Measurements from ENCODE around the gene CEP57L1.

The CEP57L1 gene

DNA sequence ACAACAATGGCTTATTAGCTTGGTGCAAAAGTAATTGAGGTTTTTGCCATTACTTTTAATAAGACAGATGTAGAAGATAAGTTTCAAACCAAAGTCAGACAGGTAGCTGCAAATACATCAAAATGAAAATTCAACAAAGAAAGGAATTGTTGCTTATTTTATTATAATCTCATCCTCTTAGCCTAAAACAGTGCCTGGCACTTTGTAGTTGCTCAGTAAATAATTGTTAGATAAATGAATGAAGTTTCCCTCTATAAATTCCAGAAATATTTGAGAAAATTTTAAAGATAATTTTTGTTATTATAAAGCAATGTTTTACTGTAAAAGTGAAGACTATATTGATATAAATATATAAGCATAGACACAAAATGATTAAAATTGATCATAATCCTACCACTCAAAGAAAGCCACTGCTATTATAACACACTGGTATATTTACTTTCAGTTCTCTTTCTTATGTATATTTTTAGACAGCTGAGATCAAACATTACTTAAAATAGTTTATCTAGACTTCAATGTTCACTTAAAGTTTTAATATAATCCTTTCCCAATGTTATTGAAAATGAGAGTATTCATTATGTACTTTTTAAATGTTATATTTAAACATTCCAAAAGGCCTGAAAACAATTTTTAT is 43.2 kb upstream of the CEP57L1 start:
- Histone ChIP-seq H3K4me3 (ENCODE audit: control insufficient read depth in 1 of 7, extremely low read depth in 1 of 7, insufficient read depth in 4 of 7, low read depth in 2 of 7, low read length in 6 of 7) (no peak overlapping the region), H3K36me3 (ENCODE audit: control insufficient read depth in 4 of 4, insufficient read depth in 4 of 4, low read length in 3 of 4) (no peaks in the 10 kb centered on the region), H3K9me3 (ENCODE audit: control extremely low read depth in 1 of 5, control insufficient read depth in 4 of 5, insufficient read depth in 2 of 5, low read depth in 1 of 5, low read length in 4 of 5) (no peaks in the 10 kb centered on the region), H3K27me3 (replicated peaks in 2 of 5; ENCODE audit: control insufficient read depth in 4 of 5, insufficient read depth in 5 of 5, low read length in 4 of 5) (no peaks in the 10 kb centered on the region), H3K27ac (ENCODE audit: insufficient read depth in 1 of 2, low read depth in 1 of 2, low read length in 2 of 2, poor library complexity in 1 of 2, severe bottlenecking in 2 of 2) (no peak overlapping the region), H3K4me1 (ENCODE audit: control extremely low read depth in 1 of 4, control insufficient read depth in 4 of 4, insufficient read depth in 4 of 4, low read length in 3 of 4) (peaks cover 0 to 10% (median 3%) of the 10 kb centered on the region in 4 experiments)
- ChIA-PET CTCF (interaction anchor here (1.0 kb wide), 2 partner anchors 23 to 39 kb away, joined by 3 read pairs; no protein-coding TSS in a partner anchor), POLR2A (no interaction called here)
- no peak for DNase-seq

DNA sequence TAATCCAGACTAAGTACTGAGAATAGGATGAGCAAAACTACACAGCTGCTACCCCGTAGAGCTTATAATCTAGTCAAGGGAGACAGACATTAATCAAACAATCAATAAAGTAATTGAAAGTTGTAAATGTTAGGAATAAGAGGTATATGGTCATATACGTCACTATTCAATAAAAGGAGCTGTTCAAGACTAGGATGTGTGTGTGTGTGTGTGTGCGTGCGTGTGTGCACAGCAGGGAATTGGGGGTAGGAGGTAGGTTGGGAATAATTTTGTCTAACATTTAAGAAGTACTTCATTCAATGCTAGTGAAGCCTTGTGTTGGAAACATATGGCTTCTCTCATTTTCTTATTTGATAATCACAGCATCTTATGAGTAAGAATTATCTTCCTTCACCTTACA is 42.5 kb upstream of the CEP57L1 start:
- no peaks in the 10 kb centered on the region for H3K36me3 ChIP-seq (ENCODE audit: control insufficient read depth in 4 of 4, insufficient read depth in 4 of 4, low read length in 3 of 4)
- 100% methylated on average over 1 of the region's 4 CpGs for WGBS (ENCODE audit: insufficient coverage)
- H3K4me3 ChIP-seq (ENCODE audit: control insufficient read depth in 1 of 7, extremely low read depth in 1 of 7, insufficient read depth in 4 of 7, low read depth in 2 of 7, low read length in 6 of 7): no peak overlapping the region
- H3K9me3 ChIP-seq (ENCODE audit: control extremely low read depth in 1 of 5, control insufficient read depth in 4 of 5, insufficient read depth in 2 of 5, low read depth in 1 of 5, low read length in 4 of 5): no peaks in the 10 kb centered on the region
- CTCF ChIA-PET: interaction anchor here (1.0 kb wide), 1 partner anchor 40 kb away, joined by 3 read pairs; no protein-coding TSS in a partner anchor
- POLR2A ChIA-PET: interaction anchor here (0.6 kb wide), 1 partner anchor 11 kb away, joined by 3 read pairs; no protein-coding TSS in a partner anchor
- H3K27ac ChIP-seq (ENCODE audit: insufficient read depth in 1 of 2, low read depth in 1 of 2, low read length in 2 of 2, poor library complexity in 1 of 2, severe bottlenecking in 2 of 2): no peak overlapping the region
- DNase-seq: no peak
- H3K27me3 ChIP-seq (replicated peaks in 2 of 5; ENCODE audit: control insufficient read depth in 4 of 5, insufficient read depth in 5 of 5, low read length in 4 of 5): no peaks in the 10 kb centered on the region
- peaks cover 0 to 10% (median 3%) of the 10 kb centered on the region in 4 experiments for H3K4me1 ChIP-seq (ENCODE audit: control extremely low read depth in 1 of 4, control insufficient read depth in 4 of 4, insufficient read depth in 4 of 4, low read length in 3 of 4)

DNA sequence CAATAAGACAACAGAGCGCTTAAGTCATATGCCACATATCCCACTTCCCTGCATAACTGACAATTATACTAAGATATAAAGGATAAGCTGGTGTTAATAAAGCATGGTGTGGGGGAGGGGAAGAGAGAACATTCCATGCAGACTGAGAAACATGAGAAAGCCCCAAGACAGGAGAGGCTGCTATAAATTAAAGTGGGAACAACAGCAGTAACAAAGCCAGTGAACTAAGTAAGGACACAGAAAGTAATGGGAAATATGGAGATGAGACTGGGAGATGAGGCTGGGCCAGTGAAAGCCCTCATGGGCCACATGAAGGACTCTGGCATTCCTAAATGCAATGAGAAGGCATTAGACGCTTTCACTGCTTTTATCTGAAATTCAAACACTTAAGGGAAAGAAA is 42.0 kb upstream of the CEP57L1 start:
- no peaks in the 10 kb centered on the region for H3K9me3 ChIP-seq (ENCODE audit: control extremely low read depth in 1 of 5, control insufficient read depth in 4 of 5, insufficient read depth in 2 of 5, low read depth in 1 of 5, low read length in 4 of 5)
- no peaks in the 10 kb centered on the region for H3K27me3 ChIP-seq (replicated peaks in 2 of 5; ENCODE audit: control insufficient read depth in 4 of 5, insufficient read depth in 5 of 5, low read length in 4 of 5)
- no peak for DNase-seq
- peaks cover 0 to 7% (median 2%) of the 10 kb centered on the region in 4 experiments for H3K4me1 ChIP-seq (ENCODE audit: control extremely low read depth in 1 of 4, control insufficient read depth in 4 of 4, insufficient read depth in 4 of 4, low read length in 3 of 4)
- H3K27ac ChIP-seq (ENCODE audit: insufficient read depth in 1 of 2, low read depth in 1 of 2, low read length in 2 of 2, poor library complexity in 1 of 2, severe bottlenecking in 2 of 2): no peak overlapping the region
- POLR2A ChIA-PET: interaction anchor here (0.6 kb wide), 1 partner anchor 10 kb away, joined by 3 read pairs; no protein-coding TSS in a partner anchor
- no peaks in the 10 kb centered on the region for H3K36me3 ChIP-seq (ENCODE audit: control insufficient read depth in 4 of 4, insufficient read depth in 4 of 4, low read length in 3 of 4)
- CTCF ChIA-PET: no interaction called here
- H3K4me3 ChIP-seq (ENCODE audit: control insufficient read depth in 1 of 7, extremely low read depth in 1 of 7, insufficient read depth in 4 of 7, low read depth in 2 of 7, low read length in 6 of 7): no peak overlapping the region
- WGBS (ENCODE audit: insufficient coverage): 83% methylated on average over 1 of the region's 2 CpGs

DNA sequence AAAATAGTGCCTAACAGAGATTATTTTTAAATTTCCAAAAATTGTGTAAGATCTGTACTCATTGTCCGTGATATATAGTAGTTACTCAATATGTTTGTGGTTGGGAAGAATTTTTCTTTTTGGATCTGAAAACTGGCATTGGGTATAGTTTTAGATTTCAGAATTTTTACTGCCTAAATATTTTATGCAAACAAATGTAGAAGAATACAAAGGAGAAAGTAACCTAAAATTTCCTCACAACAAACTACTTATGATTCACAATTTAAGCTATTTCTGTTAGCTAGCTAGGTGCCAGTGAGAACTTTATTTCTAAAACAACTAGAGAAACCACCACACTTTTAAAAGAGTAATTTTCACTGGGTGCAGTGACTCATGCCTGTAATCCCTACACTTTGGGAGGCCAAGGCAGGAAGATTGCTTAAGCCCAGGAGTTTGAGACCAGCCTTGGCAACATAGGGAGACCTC is 39.5 kb upstream of the CEP57L1 start:
- no peaks in the 10 kb centered on the region for H3K9me3 ChIP-seq (ENCODE audit: control extremely low read depth in 1 of 5, control insufficient read depth in 4 of 5, insufficient read depth in 2 of 5, low read depth in 1 of 5, low read length in 4 of 5)
- no CpG with 5 or more reads among the region's 1 CpG for WGBS (ENCODE audit: insufficient coverage)
- no peaks in the 10 kb centered on the region for H3K27me3 ChIP-seq (replicated peaks in 2 of 5; ENCODE audit: control insufficient read depth in 4 of 5, insufficient read depth in 5 of 5, low read length in 4 of 5)
- no peak for DNase-seq
- no peak overlapping the region for H3K4me3 ChIP-seq (ENCODE audit: control insufficient read depth in 1 of 7, extremely low read depth in 1 of 7, insufficient read depth in 4 of 7, low read depth in 2 of 7, low read length in 6 of 7)
- ChIA-PET CTCF (interaction anchor here (1.1 to 2.2 kb wide), 3 partner anchors 16 to 100 kb away, joined by 3 to 10 read pairs (median 5); no protein-coding TSS in a partner anchor), POLR2A (no interaction called here)
- H3K4me1 ChIP-seq (ENCODE audit: control extremely low read depth in 1 of 4, control insufficient read depth in 4 of 4, insufficient read depth in 4 of 4, low read length in 3 of 4): peaks cover 7 to 22% (median 13%) of the 10 kb centered on the region in 4 experiments
- H3K27ac ChIP-seq (ENCODE audit: insufficient read depth in 1 of 2, low read depth in 1 of 2, low read length in 2 of 2, poor library complexity in 1 of 2, severe bottlenecking in 2 of 2): no peak overlapping the region
- H3K36me3 ChIP-seq (ENCODE audit: control insufficient read depth in 4 of 4, insufficient read depth in 4 of 4, low read length in 3 of 4): no peaks in the 10 kb centered on the region

DNA sequence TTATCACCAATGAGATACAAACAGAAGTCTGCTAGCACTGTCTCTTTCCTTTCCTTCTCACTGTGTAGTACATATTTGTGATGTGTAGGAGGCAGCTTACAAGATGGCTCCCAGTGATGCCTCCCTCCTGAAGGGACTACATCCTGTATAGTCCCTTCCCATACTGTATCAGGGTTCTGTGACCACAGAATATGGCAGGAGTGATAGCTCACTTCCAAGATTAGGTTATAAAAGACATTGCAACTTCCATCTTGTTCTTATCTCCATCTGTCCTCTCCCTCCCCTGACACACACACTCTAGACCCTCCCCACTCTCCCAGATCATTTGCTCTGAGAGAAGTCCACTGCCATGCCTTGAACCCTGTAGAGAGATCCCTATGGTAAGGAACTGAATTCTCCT is 38.6 kb upstream of the CEP57L1 start:
- DNase-seq: no peak
- no peak overlapping the region for H3K27ac ChIP-seq (ENCODE audit: insufficient read depth in 1 of 2, low read depth in 1 of 2, low read length in 2 of 2, poor library complexity in 1 of 2, severe bottlenecking in 2 of 2)
- no peak overlapping the region for H3K4me3 ChIP-seq (ENCODE audit: control insufficient read depth in 1 of 7, extremely low read depth in 1 of 7, insufficient read depth in 4 of 7, low read depth in 2 of 7, low read length in 6 of 7)
- POLR2A ChIA-PET: no interaction called here
- peaks cover 7 to 22% (median 13%) of the 10 kb centered on the region in 4 experiments for H3K4me1 ChIP-seq (ENCODE audit: control extremely low read depth in 1 of 4, control insufficient read depth in 4 of 4, insufficient read depth in 4 of 4, low read length in 3 of 4)
- H3K27me3 ChIP-seq (replicated peaks in 2 of 5; ENCODE audit: control insufficient read depth in 4 of 5, insufficient read depth in 5 of 5, low read length in 4 of 5): no peaks in the 10 kb centered on the region
- CTCF ChIA-PET: interaction anchor here (1.1 to 2.2 kb wide), 4 partner anchors 16 to 101 kb away, joined by 3 to 10 read pairs (median 4); no protein-coding TSS in a partner anchor
- no peaks in the 10 kb centered on the region for H3K9me3 ChIP-seq (ENCODE audit: control extremely low read depth in 1 of 5, control insufficient read depth in 4 of 5, insufficient read depth in 2 of 5, low read depth in 1 of 5, low read length in 4 of 5)
- H3K36me3 ChIP-seq (ENCODE audit: control insufficient read depth in 4 of 4, insufficient read depth in 4 of 4, low read length in 3 of 4): no peaks in the 10 kb centered on the region

DNA sequence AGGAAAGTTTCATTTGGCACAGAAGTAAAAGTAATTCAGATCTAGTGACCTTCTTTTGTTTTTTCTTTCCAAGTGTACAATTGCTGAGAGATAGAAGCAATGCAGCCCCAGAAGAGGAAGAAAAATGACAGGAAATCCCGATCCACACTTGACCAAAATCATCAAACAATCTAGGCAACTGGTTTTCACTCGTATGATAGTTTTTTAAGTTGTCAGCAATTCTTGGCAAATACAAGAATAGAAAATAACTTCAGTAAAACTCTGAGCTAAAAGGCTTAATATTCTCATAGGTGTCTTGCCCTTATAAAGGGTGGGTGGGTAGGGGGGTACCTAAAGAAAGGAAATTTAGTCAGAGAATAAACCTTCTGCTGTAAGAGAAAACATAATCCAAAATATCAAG is 36.7 kb upstream of the CEP57L1 start:
- ChIA-PET POLR2A (interaction anchor here (0.6 to 0.7 kb wide), 2 partner anchors 10 to 437 kb away, joined by 3 to 4 read pairs; no protein-coding TSS in a partner anchor), CTCF (interaction anchor here (0.9 to 1.9 kb wide), 2 partner anchors 8 to 13 kb away, joined by 5 to 7 read pairs; no protein-coding TSS in a partner anchor)
- Histone ChIP-seq H3K36me3 (ENCODE audit: control insufficient read depth in 4 of 4, insufficient read depth in 4 of 4, low read length in 3 of 4) (no peaks in the 10 kb centered on the region), H3K27ac (ENCODE audit: insufficient read depth in 1 of 2, low read depth in 1 of 2, low read length in 2 of 2, poor library complexity in 1 of 2, severe bottlenecking in 2 of 2) (no peak overlapping the region), H3K4me3 (ENCODE audit: control insufficient read depth in 1 of 7, extremely low read depth in 1 of 7, insufficient read depth in 4 of 7, low read depth in 2 of 7, low read length in 6 of 7) (no peak overlapping the region), H3K27me3 (replicated peaks in 2 of 5; ENCODE audit: control insufficient read depth in 4 of 5, insufficient read depth in 5 of 5, low read length in 4 of 5) (no peaks in the 10 kb centered on the region), H3K4me1 (ENCODE audit: control extremely low read depth in 1 of 4, control insufficient read depth in 4 of 4, insufficient read depth in 4 of 4, low read length in 3 of 4) (peaks cover 7 to 21% (median 13%) of the 10 kb centered on the region in 4 experiments), H3K9me3 (ENCODE audit: control extremely low read depth in 1 of 5, control insufficient read depth in 4 of 5, insufficient read depth in 2 of 5, low read depth in 1 of 5, low read length in 4 of 5) (no peaks in the 10 kb centered on the region)
- DNase-seq: no peak
- no CpG with 5 or more reads among the region's 2 CpGs for WGBS (ENCODE audit: insufficient coverage)

DNA sequence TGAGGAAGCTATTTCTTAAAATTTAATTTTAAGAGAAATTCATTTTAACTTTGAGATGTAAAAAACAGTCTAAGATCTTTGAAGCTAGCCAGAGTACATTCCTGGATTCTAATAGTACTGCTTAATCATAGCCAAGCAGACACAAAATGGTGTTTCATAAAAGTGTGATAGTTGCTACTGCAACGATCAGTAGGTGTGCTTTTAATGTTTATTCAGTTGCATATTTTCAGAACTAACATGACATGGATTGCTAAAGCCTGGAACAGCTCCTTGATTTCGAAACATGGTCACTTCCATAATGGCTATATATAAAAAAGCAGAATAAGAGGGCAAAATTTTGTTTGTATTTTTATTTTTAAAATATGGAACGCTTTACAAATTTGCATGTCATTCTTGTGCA is 36.2 kb upstream of the CEP57L1 start:
- H3K9me3 ChIP-seq (ENCODE audit: control extremely low read depth in 1 of 5, control insufficient read depth in 4 of 5, insufficient read depth in 2 of 5, low read depth in 1 of 5, low read length in 4 of 5): no peaks in the 10 kb centered on the region
- peak overlapping the region in 1 of 2 experiments; percentile 68 for H3K27ac ChIP-seq (ENCODE audit: insufficient read depth in 1 of 2, low read depth in 1 of 2, low read length in 2 of 2, poor library complexity in 1 of 2, severe bottlenecking in 2 of 2)
- H3K36me3 ChIP-seq (ENCODE audit: control insufficient read depth in 4 of 4, insufficient read depth in 4 of 4, low read length in 3 of 4): no peaks in the 10 kb centered on the region
- WGBS (ENCODE audit: insufficient coverage): no CpG with 5 or more reads among the region's 3 CpGs
- ChIA-PET POLR2A (interaction anchor here (0.6 to 0.7 kb wide), 3 partner anchors 10 to 522 kb away, joined by 3 to 4 read pairs (median 3); no protein-coding TSS in a partner anchor), CTCF (interaction anchor here (0.9 to 1.9 kb wide), 2 partner anchors 9 to 12 kb away, joined by 5 to 7 read pairs; no protein-coding TSS in a partner anchor)
- H3K27me3 ChIP-seq (replicated peaks in 2 of 5; ENCODE audit: control insufficient read depth in 4 of 5, insufficient read depth in 5 of 5, low read length in 4 of 5): no peaks in the 10 kb centered on the region
- DNase-seq: no peak
- H3K4me3 ChIP-seq (ENCODE audit: control insufficient read depth in 1 of 7, extremely low read depth in 1 of 7, insufficient read depth in 4 of 7, low read depth in 2 of 7, low read length in 6 of 7): peak overlapping the region in 1 of 7 experiments; percentile 39
- H3K4me1 ChIP-seq (ENCODE audit: control extremely low read depth in 1 of 4, control insufficient read depth in 4 of 4, insufficient read depth in 4 of 4, low read length in 3 of 4): peaks cover 7 to 21% (median 13%) of the 10 kb centered on the region in 4 experiments
